ENCODE data around the gene CLEC20A. TPM values are rescaled to one million over a fixed set of nuclear protein-coding genes. Genes with fewer than 3 reads are reported as not detected.

Gene CLEC20A
- total RNA-seq, 1 donor from 2014 or later = not detected

DNA sequence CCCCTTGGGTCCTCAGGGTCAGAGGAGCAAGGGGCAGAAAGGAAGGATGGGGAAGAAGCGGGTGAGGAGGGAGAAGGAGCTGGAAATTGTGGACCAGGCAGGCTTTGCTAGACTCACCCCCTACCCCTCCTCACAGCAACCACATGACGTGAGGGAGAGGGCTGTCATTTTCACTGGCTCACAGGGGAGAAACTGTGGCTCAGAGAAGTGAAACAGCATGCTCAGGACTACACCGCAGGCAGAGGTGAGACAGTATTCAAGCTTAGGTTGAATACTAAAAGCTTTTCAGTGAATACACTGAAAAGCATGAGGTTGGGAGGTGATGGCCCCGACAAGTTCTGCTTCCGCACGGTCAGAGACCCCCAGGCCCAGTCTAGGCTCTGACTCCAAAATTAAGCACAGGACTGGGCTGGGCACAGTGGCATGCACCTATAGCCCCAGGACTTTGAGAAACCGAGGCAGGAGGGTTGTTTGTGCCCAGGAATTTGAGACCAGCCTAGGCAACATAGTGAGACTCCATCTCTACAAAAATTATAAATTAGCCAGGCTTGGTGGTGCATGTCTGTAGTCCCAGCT is 1.2 kb upstream of the CLEC20A start:
- Mint-ChIP-seq H3K4me3 (ENCODE audit: unreplicated experiment) (no peak overlapping the region), H3K27me3 (ENCODE audit: unreplicated experiment) (peaks cover 3% of the 10 kb centered on the region), H3K27ac (ENCODE audit: unreplicated experiment) (no peak overlapping the region), H3K4me1 (ENCODE audit: low read depth, unreplicated experiment) (no peaks in the 10 kb centered on the region), H3K9me3 (ENCODE audit: unreplicated experiment) (peaks cover 3% of the 10 kb centered on the region), H3K36me3 (ENCODE audit: unreplicated experiment) (no peaks in the 10 kb centered on the region)
- TF ChIP-seq, protein P1, sequence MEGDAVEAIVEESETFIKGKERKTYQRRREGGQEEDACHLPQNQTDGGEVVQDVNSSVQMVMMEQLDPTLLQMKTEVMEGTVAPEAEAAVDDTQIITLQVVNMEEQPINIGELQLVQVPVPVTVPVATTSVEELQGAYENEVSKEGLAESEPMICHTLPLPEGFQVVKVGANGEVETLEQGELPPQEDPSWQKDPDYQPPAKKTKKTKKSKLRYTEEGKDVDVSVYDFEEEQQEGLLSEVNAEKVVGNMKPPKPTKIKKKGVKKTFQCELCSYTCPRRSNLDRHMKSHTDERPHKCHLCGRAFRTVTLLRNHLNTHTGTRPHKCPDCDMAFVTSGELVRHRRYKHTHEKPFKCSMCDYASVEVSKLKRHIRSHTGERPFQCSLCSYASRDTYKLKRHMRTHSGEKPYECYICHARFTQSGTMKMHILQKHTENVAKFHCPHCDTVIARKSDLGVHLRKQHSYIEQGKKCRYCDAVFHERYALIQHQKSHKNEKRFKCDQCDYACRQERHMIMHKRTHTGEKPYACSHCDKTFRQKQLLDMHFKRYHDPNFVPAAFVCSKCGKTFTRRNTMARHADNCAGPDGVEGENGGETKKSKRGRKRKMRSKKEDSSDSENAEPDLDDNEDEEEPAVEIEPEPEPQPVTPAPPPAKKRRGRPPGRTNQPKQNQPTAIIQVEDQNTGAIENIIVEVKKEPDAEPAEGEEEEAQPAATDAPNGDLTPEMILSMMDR (IDR thresholded peaks at IDR 0.05; ENCODE audit: partially characterized antibody, unreplicated experiment) = no peak
- no peak for DNase-seq

DNA sequence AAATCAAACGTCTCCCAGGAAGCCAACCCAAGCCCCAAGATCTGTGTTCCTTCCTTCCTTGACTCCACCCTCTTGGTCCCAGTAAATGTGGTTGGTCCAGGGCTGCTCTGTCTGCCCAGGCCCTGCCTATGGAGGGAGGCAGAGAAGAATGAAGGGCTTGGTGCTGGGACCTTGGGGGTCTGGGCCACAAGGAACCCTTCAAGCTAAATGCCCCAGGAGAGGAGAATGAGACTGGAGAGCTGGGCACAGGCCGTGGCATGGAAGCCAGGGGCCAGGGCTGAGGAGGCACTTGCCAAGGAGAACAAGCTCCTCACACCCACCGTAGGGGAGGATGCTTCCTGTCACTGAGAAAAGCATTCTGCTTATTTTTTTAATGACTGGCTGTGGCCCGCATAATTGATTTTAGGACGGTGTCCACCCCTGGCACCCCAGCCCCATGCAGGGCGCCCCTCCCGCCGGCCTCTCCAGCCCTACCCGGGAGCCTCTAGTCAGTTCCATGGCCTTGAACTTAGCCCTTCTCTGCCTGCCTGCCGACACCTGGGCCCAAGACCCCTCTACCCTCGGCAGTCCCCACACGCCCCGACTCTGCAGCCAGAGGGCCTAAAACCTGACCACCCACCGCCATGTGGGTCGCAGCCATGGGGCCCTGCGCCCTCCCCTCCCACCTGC is 889 bp downstream of the CLEC20A start:
- no peak for DNase-seq
- Mint-ChIP-seq H3K27me3 (ENCODE audit: unreplicated experiment) (peaks cover 3% of the 10 kb centered on the region), H3K4me1 (ENCODE audit: low read depth, unreplicated experiment) (no peaks in the 10 kb centered on the region), H3K9me3 (ENCODE audit: unreplicated experiment) (peaks cover 7% of the 10 kb centered on the region), H3K4me3 (ENCODE audit: unreplicated experiment) (no peak overlapping the region), H3K36me3 (ENCODE audit: unreplicated experiment) (no peaks in the 10 kb centered on the region), H3K27ac (ENCODE audit: unreplicated experiment) (no peak overlapping the region)
- TF ChIP-seq, protein P1 (IDR thresholded peaks at IDR 0.05; ENCODE audit: partially characterized antibody, unreplicated experiment) = no peak

DNA sequence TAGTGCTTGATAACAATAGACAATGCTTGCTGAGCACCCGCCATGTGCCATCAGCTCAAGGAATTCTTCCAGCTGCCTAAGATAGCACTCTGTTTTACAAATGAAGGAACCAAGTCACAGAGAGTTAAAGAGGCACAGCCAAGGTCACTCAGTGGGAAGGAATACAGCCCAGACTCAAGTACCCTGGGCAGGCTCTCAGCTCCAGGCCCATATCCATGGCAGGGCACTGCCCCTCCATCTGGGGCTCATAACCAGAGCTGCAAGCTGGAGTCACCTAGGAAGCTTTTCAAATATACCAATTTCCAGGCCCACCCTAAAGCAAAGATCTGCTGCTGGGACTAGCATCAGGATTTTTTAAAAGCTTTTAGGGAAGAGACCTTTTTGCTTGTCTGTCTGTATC is 1.6 kb downstream of the CLEC20A start:
- H3K4me1 Mint-ChIP-seq (ENCODE audit: low read depth, unreplicated experiment) = no peaks in the 10 kb centered on the region
- TF ChIP-seq, protein P1 (IDR thresholded peaks at IDR 0.05; ENCODE audit: partially characterized antibody, unreplicated experiment) = no peak
- H3K36me3 Mint-ChIP-seq (ENCODE audit: unreplicated experiment) = no peaks in the 10 kb centered on the region
- peaks cover 7% of the 10 kb centered on the region for H3K9me3 Mint-ChIP-seq (ENCODE audit: unreplicated experiment)
- no peak overlapping the region for H3K4me3 Mint-ChIP-seq (ENCODE audit: unreplicated experiment)
- H3K27me3 Mint-ChIP-seq (ENCODE audit: unreplicated experiment) = peaks cover 3% of the 10 kb centered on the region
- no peak overlapping the region for H3K27ac Mint-ChIP-seq (ENCODE audit: unreplicated experiment)
- no peak for DNase-seq

DNA sequence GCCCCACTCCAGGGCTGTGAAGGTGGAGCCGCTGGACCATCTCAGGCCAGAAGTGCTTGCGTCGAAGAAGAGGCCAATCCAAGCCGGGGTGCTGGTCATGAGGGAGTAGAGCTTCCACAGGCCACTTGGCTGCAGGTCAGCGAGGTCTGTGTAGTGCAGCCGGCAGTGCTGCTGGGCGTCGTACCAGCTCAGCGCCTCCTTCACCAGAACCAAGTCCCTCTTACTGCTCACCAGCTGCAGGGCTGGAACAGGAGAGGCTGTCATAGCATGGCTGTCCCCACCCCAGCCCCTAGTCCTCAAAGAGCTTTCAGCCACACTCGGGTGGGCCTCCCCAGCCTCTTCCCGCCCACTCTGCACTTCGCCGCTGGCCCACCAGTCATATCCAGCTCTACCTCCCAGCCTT is 2.2 kb downstream of the CLEC20A start:
- no peak for DNase-seq
- H3K9me3 Mint-ChIP-seq (ENCODE audit: unreplicated experiment) = peaks cover 7% of the 10 kb centered on the region
- H3K36me3 Mint-ChIP-seq (ENCODE audit: unreplicated experiment) = no peaks in the 10 kb centered on the region
- peaks cover 3% of the 10 kb centered on the region for H3K27me3 Mint-ChIP-seq (ENCODE audit: unreplicated experiment)
- TF ChIP-seq, protein P1 (IDR thresholded peaks at IDR 0.05; ENCODE audit: partially characterized antibody, unreplicated experiment) = no peak
- H3K27ac Mint-ChIP-seq (ENCODE audit: unreplicated experiment) = no peak overlapping the region
- no peaks in the 10 kb centered on the region for H3K4me1 Mint-ChIP-seq (ENCODE audit: low read depth, unreplicated experiment)
- H3K4me3 Mint-ChIP-seq (ENCODE audit: unreplicated experiment) = no peak overlapping the region

DNA sequence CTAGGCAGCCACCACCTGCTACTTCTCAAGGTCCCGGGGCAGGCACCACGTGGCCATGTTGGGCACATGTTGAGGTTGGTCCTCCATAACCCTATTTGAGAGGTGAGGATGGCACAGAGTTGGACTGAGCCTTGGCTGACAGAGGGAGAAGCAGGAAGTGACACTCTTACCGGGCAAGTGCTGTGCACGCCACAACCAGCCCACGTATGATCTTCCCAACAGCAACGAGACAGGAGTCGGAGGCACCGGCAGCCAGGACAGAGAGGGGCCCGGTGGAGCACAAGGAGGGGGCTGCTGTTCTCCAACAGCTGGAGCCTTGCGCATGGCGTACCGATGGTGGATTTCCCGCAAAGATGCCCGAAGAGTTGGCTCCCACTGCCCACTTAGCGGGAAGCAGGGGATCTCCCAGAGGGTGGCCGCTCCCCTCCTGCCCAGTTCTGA is 3.4 kb downstream of the CLEC20A start:
- Mint-ChIP-seq H3K27me3 (ENCODE audit: unreplicated experiment) (peaks cover 3% of the 10 kb centered on the region), H3K4me3 (ENCODE audit: unreplicated experiment) (no peak overlapping the region), H3K36me3 (ENCODE audit: unreplicated experiment) (no peaks in the 10 kb centered on the region), H3K9me3 (ENCODE audit: unreplicated experiment) (peaks cover 7% of the 10 kb centered on the region), H3K4me1 (ENCODE audit: low read depth, unreplicated experiment) (no peaks in the 10 kb centered on the region), H3K27ac (ENCODE audit: unreplicated experiment) (no peak overlapping the region)
- TF ChIP-seq, protein P1 (IDR thresholded peaks at IDR 0.05; ENCODE audit: partially characterized antibody, unreplicated experiment) = no peak
- DNase-seq = no peak

Measured in glutamatergic neuron (in vitro differentiated cells).